H1 (cell line): ENCODE results near the gene G6PC1. TPM values are rescaled to one million over a fixed set of nuclear protein-coding genes. Genes with fewer than 3 reads are reported as not detected.
A peak's percentile ranks its signal among the peaks of the same experiment; 100 is the strongest.

ENCODE experiments used
- CTCF ChIA-PET: fragments of 300-600 bp; sonication (Branson Sonifier 250); formaldehyde crosslinking; loops from one replicate; lab custom pipeline; 2021; ENCODE audit not compliant: partially characterized antibody; lab: Charles Lee
- POLR2A ChIA-PET: fragments of 300-600 bp; sonication (Branson Sonifier 250); formaldehyde crosslinking; loops from one replicate; lab custom pipeline; 2021; ENCODE audit warnings: inconsistent platforms; ENCODE audit not compliant: partially characterized antibody; lab: Charles Lee
- DNase-seq, 2 experiments: peaks; one replicate each; pipeline versions ENCODE4 v3.0.0 to v3.0.0-alpha.2; 2010 to 2022; ENCODE audit warnings: low spot score in 2 of 2, low read depth in 1 of 2, mixed read lengths in 1 of 2
- FAIRE-seq: peaks from 2 replicates; lab custom pipeline; 2011; peaks lifted over from hg19 to GRCh38; lab: Jason Lieb, UNC
- H2AFZ ChIP-seq: 2 replicates; pipeline ENCODE4 v1.8.1; 2012; ENCODE audit warnings: low read length, inconsistent platforms
- H2AK5ac ChIP-seq: 2 replicates; pipeline ENCODE4 v1.6.1; 2013; ENCODE audit warnings: low read depth, low read length
- H2BK120ac ChIP-seq: replicated peaks from 2 replicates; pipeline ENCODE3; 2013; ENCODE audit warnings: low read depth, low read length, inconsistent platforms
- H2BK12ac ChIP-seq: 2 replicates; pipeline ENCODE4 v1.6.1; 2013; ENCODE audit warnings: low read depth, low read length
- H2BK15ac ChIP-seq: 2 replicates; pipeline ENCODE4 v1.6.1; 2013; ENCODE audit warnings: low read length
- H2BK20ac ChIP-seq: 2 replicates; pipeline ENCODE4 v1.6.1; 2013; ENCODE audit warnings: low read length
- H2BK5ac ChIP-seq: 2 replicates; pipeline ENCODE4 v1.6.1; 2013; ENCODE audit warnings: low read depth, low read length
- H3K14ac ChIP-seq: 2 replicates; pipeline ENCODE4 v1.6.1; 2013; ENCODE audit warnings: inconsistent platforms; ENCODE audit not compliant: insufficient read length
- H3K18ac ChIP-seq: 2 replicates; pipeline ENCODE4 v1.6.1; 2013; ENCODE audit warnings: low read length; ENCODE audit errors: extremely low read depth
- H3K23ac ChIP-seq: 2 replicates; pipeline ENCODE4 v1.6.1; 2013; ENCODE audit warnings: inconsistent platforms; ENCODE audit not compliant: insufficient read length
- H3K23me2 ChIP-seq: 2 replicates; pipeline ENCODE4 v1.6.1; 2013; ENCODE audit warnings: low read depth, low read length
- H3K27ac ChIP-seq: 2 replicates; pipeline ENCODE4 v1.6.1; 2011; ENCODE audit warnings: low read depth, low read length, inconsistent platforms
- H3K27me3 ChIP-seq, 4 experiments: replicated peaks in 1 of 4; 1 replicate in 1 of 4; 2 replicates in 3 of 4; pipeline versions ENCODE4 v1.6.1 to v1.8.1; 2011 to 2013; ENCODE audit warnings: low read length in 3 of 4, mild to moderate bottlenecking in 3 of 4, inconsistent platforms in 2 of 4, mixed read lengths in 2 of 4, moderate library complexity in 1 of 4; ENCODE audit not compliant: control insufficient read depth in 3 of 4, insufficient read depth in 3 of 4; ENCODE audit errors: extremely low read depth in 1 of 4
- H3K36me3 ChIP-seq, 4 experiments: 2 replicates each; pipeline versions ENCODE4 v1.6.1 to v1.8.1; 2011 to 2013; ENCODE audit warnings: mild to moderate bottlenecking in 4 of 4, low read length in 3 of 4, moderate library complexity in 2 of 4, control low read depth in 1 of 4, inconsistent platforms in 1 of 4; ENCODE audit not compliant: insufficient read depth in 4 of 4, control insufficient read depth in 2 of 4
- H3K4ac ChIP-seq: replicated peaks from 2 replicates; pipeline ENCODE3; 2013; ENCODE audit warnings: low read length, low read depth, mixed read lengths, inconsistent platforms; ENCODE audit not compliant: insufficient read length
- H3K4me1 ChIP-seq, 4 experiments: replicated peaks in 1 of 4; 1 replicate in 1 of 4; 2 replicates in 3 of 4; pipeline versions ENCODE4 v1.6.1 to v1.8.1; 2011 to 2013; ENCODE audit warnings: low read length in 3 of 4, inconsistent platforms in 2 of 4, mixed read lengths in 1 of 4; ENCODE audit not compliant: insufficient read depth in 4 of 4, control insufficient read depth in 3 of 4
- H3K4me2 ChIP-seq, 2 experiments: 2 replicates each; pipeline versions ENCODE4 v1.6.1 to v1.8.1; 2011 to 2013; ENCODE audit warnings: low read depth in 2 of 2, low read length in 2 of 2, control low read depth in 1 of 2, inconsistent platforms in 1 of 2, mild to moderate bottlenecking in 1 of 2; ENCODE audit not compliant: insufficient read depth in 1 of 2
- H3K4me3 ChIP-seq, 4 experiments: fragments of 200-600, 300-600 bp in 1 of 4; sonication (generic), shearing (Covaris generic), sonication (Bioruptor Twin) in 1 of 4; 2 replicates each; pipeline versions ENCODE4 v1.5.1 to v1.8.1; 2011 to 2016; ENCODE audit warnings: low read length in 4 of 4, low read depth in 3 of 4, control low read depth in 2 of 4, inconsistent platforms in 2 of 4, mild to moderate bottlenecking in 2 of 4, mixed read lengths in 1 of 4, moderate library complexity in 1 of 4; ENCODE audit not compliant: insufficient read depth in 2 of 4; ENCODE audit errors: extremely low read depth in 1 of 4
- H3K56ac ChIP-seq: replicated peaks from 2 replicates; pipeline ENCODE3; 2013; ENCODE audit warnings: low read depth, mild to moderate bottlenecking, mixed read lengths, low read length, inconsistent platforms; ENCODE audit not compliant: insufficient read length
- H3K79me1 ChIP-seq: 2 replicates; pipeline ENCODE4 v1.6.1; 2013; ENCODE audit warnings: low read depth, low read length, control low read depth
- H3K79me2 ChIP-seq, 2 experiments: 2 replicates each; pipeline versions ENCODE4 v1.6.1 to v1.8.1; 2012 to 2013; ENCODE audit warnings: low read length in 2 of 2, mild to moderate bottlenecking in 2 of 2, inconsistent platforms in 1 of 2; ENCODE audit not compliant: insufficient read depth in 2 of 2, control insufficient read depth in 1 of 2
- H3K9ac ChIP-seq, 4 experiments: replicated peaks in 1 of 4; 1 replicate in 1 of 4; 2 replicates in 3 of 4; pipeline versions ENCODE4 v1.6.1 to v1.8.1; 2011 to 2013; ENCODE audit warnings: low read depth in 3 of 4, low read length in 3 of 4, control low read depth in 2 of 4, mild to moderate bottlenecking in 2 of 4, moderate library complexity in 2 of 4, inconsistent platforms in 1 of 4; ENCODE audit errors: extremely low read depth in 1 of 4
- H3K9me3 ChIP-seq, 2 experiments: 2 replicates each; pipeline versions ENCODE4 v1.6.1 to v1.8.1; 2012 to 2013; ENCODE audit warnings: mild to moderate bottlenecking in 2 of 2, moderate library complexity in 2 of 2, control low read depth in 1 of 2, inconsistent platforms in 1 of 2, low read depth in 1 of 2, low read length in 1 of 2, mixed read lengths in 1 of 2; ENCODE audit not compliant: insufficient read depth in 2 of 2
- H4K20me1 ChIP-seq, 2 experiments: replicated peaks in 1 of 2; 2 replicates each; pipeline versions ENCODE3 to v1.8.1; 2011 to 2013; ENCODE audit warnings: inconsistent platforms in 2 of 2, low read length in 2 of 2, mild to moderate bottlenecking in 1 of 2; ENCODE audit not compliant: insufficient read depth in 2 of 2, control insufficient read depth in 1 of 2
- H4K5ac ChIP-seq: 2 replicates; pipeline ENCODE4 v1.6.1; 2013; ENCODE audit warnings: low read length, low read depth, mixed read lengths, inconsistent platforms; ENCODE audit not compliant: insufficient read length
- H4K8ac ChIP-seq: 2 replicates; pipeline ENCODE4 v1.8.0; 2013; ENCODE audit warnings: mild to moderate bottlenecking, moderate library complexity, low read length, inconsistent platforms; ENCODE audit not compliant: insufficient read depth; ENCODE audit errors: extremely low read depth
- H4K91ac ChIP-seq: replicated peaks from 2 replicates; pipeline ENCODE3; 2013; ENCODE audit warnings: low read length, mixed read lengths, inconsistent platforms; ENCODE audit not compliant: insufficient read length
- BACH1 ChIP-seq: IDR thresholded peaks from 2 replicates; pipeline ENCODE4 v1.6.1; 2012; ENCODE audit warnings: low read length, improper control_type of control experiment
- CBX8 ChIP-seq: fragments of 300-800, 300-1000 bp; sonication (generic); IDR thresholded peaks from 2 replicates; pipeline ENCODE4 v1.7.1; 2016; ENCODE audit warnings: low read depth, low read length, borderline replicate concordance
- CHD1 ChIP-seq: IDR thresholded peaks from 2 replicates; pipeline ENCODE4 v1.6.1; 2012; ENCODE audit warnings: low read depth, low read length, improper control_type of control experiment
- EGR1 ChIP-seq: IDR thresholded peaks from 2 replicates; pipeline ENCODE4 v1.6.1; 2011; ENCODE audit warnings: low read depth, low read length, borderline replicate concordance
- EP300 ChIP-seq, 2 experiments: IDR thresholded peaks; 1 replicate in 1 of 2; 2 replicates in 1 of 2; pipeline ENCODE4 v1.6.1; 2011 to 2012; ENCODE audit warnings: low read depth in 2 of 2, low read length in 2 of 2, mild to moderate bottlenecking in 2 of 2, borderline replicate concordance in 1 of 2, inconsistent platforms in 1 of 2, moderate library complexity in 1 of 2
- NRF1 ChIP-seq: IDR thresholded peaks from 2 replicates; pipeline ENCODE4 v1.6.1; 2011; ENCODE audit warnings: mild to moderate bottlenecking, low read depth, low read length, improper control_type of control experiment
- POLR2AphosphoS5 ChIP-seq: IDR thresholded peaks from 2 replicates; pipeline ENCODE4 v1.6.1; 2011; ENCODE audit warnings: low read depth, low read length
- SRF ChIP-seq: IDR thresholded peaks from 2 replicates; pipeline ENCODE4 v1.6.1; 2011; ENCODE audit warnings: mild to moderate bottlenecking, low read depth, low read length, moderate library complexity
- TCF12 ChIP-seq: IDR thresholded peaks from 2 replicates; pipeline ENCODE4 v1.6.1; 2011; ENCODE audit warnings: low read depth, mild to moderate bottlenecking, low read length
- WGBS, 2 experiments: shearing (Covaris generic) in 1 of 2; methylation state at CpG; one replicate each; pipeline versions ENCODE4 v1.1.6 to v1.1.7; 2013 to 2015; ENCODE audit warnings: low lambda C conversion rate in 2 of 2, mixed read lengths in 2 of 2, inconsistent platforms in 1 of 2, low coverage in 1 of 2, missing lambda C conversion rate in 1 of 2; ENCODE audit not compliant: insufficient replicate concordance in 2 of 2, insufficient coverage in 1 of 2, insufficient read length in 1 of 2; ENCODE audit errors: extremely low coverage in 1 of 2, missing lambda C conversion rate in 1 of 2; 5-methylcytosine and 5-hydroxymethylcytosine counted together
- polyA plus RNA-seq, 7 experiments: library from polyadenylated mRNA; depleted of rRNA in 3 of 7; stranded (reverse) in 5 of 7; unstranded in 2 of 7; fragments of >200 nt in 5 of 7; fragments of 200-250 nt in 2 of 7; gene quantifications; 1 replicate in 5 of 7; 2 replicates in 1 of 7; 4 replicates in 1 of 7; pipeline versions ENCODE4 v1.2.1 to v1.2.3, GENCODE V29; 2011 to 2013; ENCODE audit warnings: missing spikeins in 2 of 7, mixed read lengths in 2 of 7
- total RNA-seq: library from RNA; stranded (reverse); fragmentation: NEBNext Ultra II Directional; extraction: Animal tissue kit (Norgen Biotek cat#: 25700); gene quantifications from 2 replicates; pipeline ENCODE4 v1.2.1, GENCODE V29; 2021
- TF ChIP-seq, protein P1 (sequence below): IDR thresholded peaks from 2 replicates; pipeline ENCODE4 v1.6.1; 2011; ENCODE audit warnings: low read depth, mild to moderate bottlenecking, low read length; ENCODE audit not compliant: insufficient read depth
- TF ChIP-seq, protein P2 (sequence below): IDR thresholded peaks from 2 replicates; pipeline ENCODE4 v1.6.1; 2012; ENCODE audit warnings: inconsistent platforms

The G6PC1 gene
- total and polyA plus RNA-seq, 2 of the 8 experiments (the other 6 are each of a cell fraction or from before 2014, with no cell fraction given), result 0.02 TPM; not detected in 1

DNA sequence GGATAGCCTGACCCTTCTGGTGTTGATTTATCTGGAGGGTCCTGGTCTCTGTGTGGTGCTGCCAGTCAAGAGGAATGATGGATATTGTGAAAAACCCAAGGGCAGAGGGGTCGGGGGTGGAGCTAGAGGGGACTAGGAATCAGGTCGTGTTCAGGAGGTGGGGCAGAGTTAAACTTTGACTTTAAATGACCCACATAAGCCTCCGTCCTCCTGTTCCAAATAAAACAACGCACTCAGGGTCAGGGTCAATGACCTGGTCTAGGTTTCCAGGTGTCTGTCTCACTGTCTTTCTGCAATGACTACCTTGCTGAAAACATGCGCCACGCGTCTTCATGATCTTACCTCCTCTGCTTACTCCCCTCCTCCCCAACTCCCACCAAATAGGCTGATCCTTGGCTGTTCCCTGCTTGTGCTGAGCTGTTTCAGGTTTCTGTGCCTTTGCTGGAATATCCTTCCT, 34.9 kb upstream of the G6PC1 start:
- Histone ChIP-seq H3K23me2 (no peaks in the 10 kb centered on the region), H3K9me3 (0 out of 4 replicates have a peak, but pooled peaks cover 0 to 4% of the 10 kb centered on the region in 2 experiments), H3K4ac (no peak overlapping the region), H3K4me1 (no peaks in the 10 kb centered on the region), H4K20me1 (no peaks in the 10 kb centered on the region), H2BK120ac (no peak overlapping the region), H2BK5ac (no peak overlapping the region), H3K79me1 (no peaks in the 10 kb centered on the region), H3K4me2 (no peak overlapping the region), H2BK12ac (no peak overlapping the region), H3K14ac (no peak overlapping the region), H3K36me3 (no peaks in the 10 kb centered on the region), H3K23ac (no peak overlapping the region), H2AK5ac (no peak overlapping the region), H4K91ac (no peak overlapping the region), H4K8ac (no peak overlapping the region; the same call in 1 of the 2 replicates), H3K56ac (no peak overlapping the region), H4K5ac (no peak overlapping the region), H2AFZ (no peak overlapping the region), H3K9ac (no peak overlapping the region; a peak in 1 of 7 replicates), H3K27me3 (no peaks in the 10 kb centered on the region), H3K18ac (0 out of 2 replicates have a peak overlapping the region, but pooled peaks have one; percentile 38), H3K27ac (no peak overlapping the region), H2BK15ac (no peak overlapping the region), H3K79me2 (no peaks in the 10 kb centered on the region), H3K4me3 (no peak overlapping the region), H2BK20ac (no peak overlapping the region)
- POLR2A ChIA-PET, result interaction anchor here (1.1 to 2.1 kb wide), 5 partner anchors 20 to 67 kb away, joined by 3 to 10 read pairs (median 4); partner anchors contain the start of genes CNTD1, COA3 and PSME3
- FAIRE-seq (no peak), DNase-seq (no peak)
- 87% methylated on average over 7 of the region's 7 CpGs; no CpG with 5 or more reads in 1 of the 2 experiments for WGBS, 2 experiments
- CTCF ChIA-PET, result interaction anchor here (0.6 to 2.4 kb wide), 7 partner anchors 17 to 444 kb away, joined by 3 to 13 read pairs (median 7); partner anchors contain the start of gene AOC2
- TF ChIP-seq CHD1 (no peak), POLR2AphosphoS5 (no peak), CBX8 (no peak), TCF12 (no peak), EGR1 (no peak), BACH1 (no peak), SRF (no peak), NRF1 (no peak), EP300 (IDR thresholded peaks at IDR 0.05; ENCODE audit: borderline replicate concordance in 1 of 2, low read depth in 2 of 2, low read length in 2 of 2) (no peak)
- TF ChIP-seq, protein P1, sequence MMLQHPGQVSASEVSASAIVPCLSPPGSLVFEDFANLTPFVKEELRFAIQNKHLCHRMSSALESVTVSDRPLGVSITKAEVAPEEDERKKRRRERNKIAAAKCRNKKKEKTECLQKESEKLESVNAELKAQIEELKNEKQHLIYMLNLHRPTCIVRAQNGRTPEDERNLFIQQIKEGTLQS, result no peak
- TF ChIP-seq, protein P2, sequence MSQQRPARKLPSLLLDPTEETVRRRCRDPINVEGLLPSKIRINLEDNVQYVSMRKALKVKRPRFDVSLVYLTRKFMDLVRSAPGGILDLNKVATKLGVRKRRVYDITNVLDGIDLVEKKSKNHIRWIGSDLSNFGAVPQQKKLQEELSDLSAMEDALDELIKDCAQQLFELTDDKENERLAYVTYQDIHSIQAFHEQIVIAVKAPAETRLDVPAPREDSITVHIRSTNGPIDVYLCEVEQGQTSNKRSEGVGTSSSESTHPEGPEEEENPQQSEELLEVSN, result no peak
